Progenitor cell of endocrine pancreas (in vitro differentiated cells): ENCODE results near the gene M6PR. TPM values are rescaled to one million over a fixed set of nuclear protein-coding genes. Genes with fewer than 3 reads are reported as not detected.
A peak's percentile ranks its signal among the peaks of the same experiment; 100 is the strongest.
"Not testable (repeated sequence)": the region's sequence is repeated elsewhere in the genome, so short reads cannot be mapped to it uniquely, and the experiment has no call there.

ENCODE experiments used
- DNase-seq: peaks from one replicate; pipeline ENCODE4 v3.0.0; 2021; ENCODE audit warnings: low spot score; ENCODE audit not compliant: unreplicated experiment
- H3K27ac Mint-ChIP-seq: 2 replicates; pipeline ENCODE4 v1.8.0; 2021; ENCODE audit warnings: mild to moderate bottlenecking, moderate library complexity, mixed read lengths
- H3K27me3 Mint-ChIP-seq: 2 replicates; pipeline ENCODE4 v1.8.0; 2021; ENCODE audit warnings: mixed read lengths
- H3K36me3 Mint-ChIP-seq: 2 replicates; pipeline ENCODE4 v1.8.0; 2022; ENCODE audit warnings: mixed read lengths; ENCODE audit not compliant: insufficient read depth
- H3K4me1 Mint-ChIP-seq: 2 replicates; pipeline ENCODE4 v1.8.0; 2021; ENCODE audit warnings: low read depth, mixed read lengths
- H3K4me3 Mint-ChIP-seq: 2 replicates; pipeline ENCODE4 v1.8.0; 2021; ENCODE audit warnings: low read depth, mild to moderate bottlenecking, moderate library complexity, mixed read lengths
- H3K9me3 Mint-ChIP-seq: 2 replicates; pipeline ENCODE4 v1.8.0; 2021; ENCODE audit warnings: low read depth, mixed read lengths
- CTCF ChIP-seq: fragments of 200-600 bp; sonication (generic); IDR thresholded peaks from one replicate; pipeline ENCODE4 v1.5.0; 2021; ENCODE audit warnings: antibody characterized with exemption, mild to moderate bottlenecking; ENCODE audit not compliant: unreplicated experiment
- total RNA-seq: library from RNA; stranded (reverse); gene quantifications from 2 replicates; pipeline ENCODE4 v1.2.1, GENCODE V29; 2021

The M6PR gene
- total RNA-seq, 1 donor from 2014 or later = 189 TPM

DNA sequence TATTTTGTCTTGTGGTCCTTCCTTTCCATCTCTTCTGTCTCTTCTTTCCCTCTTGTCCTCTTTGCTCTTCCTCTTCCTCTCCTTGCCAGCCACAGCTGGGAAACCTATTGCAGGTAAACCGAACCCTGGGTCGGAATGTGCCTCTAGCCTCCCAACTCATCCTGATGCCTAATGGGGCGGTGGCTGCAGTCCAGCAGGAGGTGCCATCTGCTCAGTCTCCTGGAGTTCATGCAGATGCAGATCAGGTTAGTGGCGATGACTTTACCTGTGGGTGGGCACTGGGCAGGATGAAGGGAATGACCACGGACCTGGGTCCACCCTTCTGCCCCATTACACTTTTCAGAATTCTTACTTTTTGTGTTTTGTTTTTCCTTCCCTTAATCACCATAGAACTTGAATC, 26.9 kb downstream of the M6PR start:
- H3K27me3 Mint-ChIP-seq = no peaks in the 10 kb centered on the region
- DNase-seq = no peak
- H3K27ac Mint-ChIP-seq = no peak overlapping the region
- no peaks in the 10 kb centered on the region for H3K4me1 Mint-ChIP-seq
- H3K9me3 Mint-ChIP-seq = no peaks in the 10 kb centered on the region
- TF ChIP-seq CTCF = no peak
- H3K36me3 Mint-ChIP-seq = peaks cover 30% of the 10 kb centered on the region
- H3K4me3 Mint-ChIP-seq = no peak overlapping the region

GRCh38 chr12:8919643-8920042, 29.8 kb downstream of the M6PR start:
- H3K4me3 Mint-ChIP-seq = not testable (repeated sequence)

GRCh38 chr12:8917751-8918150, 31.7 kb downstream of the M6PR start:
- no peak for DNase-seq
- Mint-ChIP-seq H3K4me3 (no peak overlapping the region), H3K9me3 (no peaks in the 10 kb centered on the region), H3K36me3 (peaks cover 21% of the 10 kb centered on the region), H3K4me1 (peaks cover 14% of the 10 kb centered on the region), H3K27ac (no peak overlapping the region), H3K27me3 (no peaks in the 10 kb centered on the region)
- no peak for TF ChIP-seq CTCF

More at GRCh38 chr12:8919643-8920042, 29.8 kb downstream of the M6PR start:
- not testable (repeated sequence) for H3K27ac Mint-ChIP-seq, H3K9me3 Mint-ChIP-seq, DNase-seq, H3K4me1 Mint-ChIP-seq, H3K27me3 Mint-ChIP-seq
- H3K36me3 Mint-ChIP-seq = peaks cover 30% of the 10 kb centered on the region

DNA sequence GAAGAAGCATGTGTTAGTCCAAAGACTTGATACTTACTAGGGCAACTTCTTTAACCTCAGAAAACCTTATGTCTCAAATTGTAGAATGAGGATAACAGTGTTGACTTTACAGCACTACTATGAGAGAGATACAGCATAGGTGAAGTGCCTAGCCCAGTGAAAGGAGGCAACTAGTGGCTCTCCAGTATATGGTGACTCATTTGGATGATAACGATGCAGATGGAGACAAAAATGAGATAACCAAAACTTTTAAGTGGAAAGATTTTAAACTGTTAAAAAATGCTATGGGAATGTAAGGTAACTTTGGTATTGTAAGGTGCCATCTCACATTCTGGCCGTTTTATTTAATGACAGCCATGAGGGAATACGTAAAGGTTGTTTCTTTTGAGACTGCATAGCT, 32.4 kb downstream of the M6PR start:
- no peaks in the 10 kb centered on the region for H3K27me3 Mint-ChIP-seq
- H3K27ac Mint-ChIP-seq = no peak overlapping the region
- peaks cover 15% of the 10 kb centered on the region for H3K36me3 Mint-ChIP-seq
- H3K4me1 Mint-ChIP-seq = peaks cover 21% of the 10 kb centered on the region
- H3K9me3 Mint-ChIP-seq = no peaks in the 10 kb centered on the region
- TF ChIP-seq CTCF = no peak
- DNase-seq = no peak
- H3K4me3 Mint-ChIP-seq = no peak overlapping the region

DNA sequence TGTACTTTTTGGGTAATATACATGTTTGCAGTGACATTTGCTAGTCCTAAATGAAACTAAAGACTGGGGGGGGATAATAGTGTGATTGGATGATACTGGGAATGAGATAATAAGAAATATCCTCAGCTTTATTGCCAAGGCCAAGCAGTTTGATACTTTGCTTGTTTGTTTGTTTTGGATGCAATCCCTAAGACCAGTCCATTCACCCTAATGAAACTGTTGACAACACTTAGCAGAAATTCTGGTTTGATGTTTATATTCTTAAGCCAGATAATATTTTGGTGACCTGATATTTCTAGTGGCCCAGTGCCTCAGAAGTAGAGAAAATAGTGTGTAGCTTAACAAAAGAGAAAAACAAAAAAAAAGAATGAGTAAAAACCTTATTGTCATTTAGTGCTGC, 33.3 kb downstream of the M6PR start:
- H3K27me3 Mint-ChIP-seq = no peaks in the 10 kb centered on the region
- TF ChIP-seq CTCF = no peak
- H3K27ac Mint-ChIP-seq = no peak overlapping the region
- H3K36me3 Mint-ChIP-seq = peaks cover 11% of the 10 kb centered on the region
- no peak for DNase-seq
- H3K4me1 Mint-ChIP-seq = peaks cover 27% of the 10 kb centered on the region
- H3K4me3 Mint-ChIP-seq = no peak overlapping the region
- H3K9me3 Mint-ChIP-seq = no peaks in the 10 kb centered on the region

- Mint-ChIP-seq H3K9me3 (no peaks in the 10 kb centered on the region), H3K4me1 (peaks cover 28% of the 10 kb centered on the region), H3K4me3 (no peak overlapping the region), H3K27me3 (no peaks in the 10 kb centered on the region), H3K36me3 (peaks cover 7% of the 10 kb centered on the region), H3K27ac (no peak overlapping the region)
- no peak for TF ChIP-seq CTCF
- DNase-seq = peak; percentile 69
These were observed 34.5 kb downstream of the M6PR start for GRCh38 chr12:8914716-8915526.
